NCI-H2171 treated with DMSO at 0.1 percent for 48 hours (cell line): ENCODE measurements around the gene GLI2.

ENCODE experiments used
- DNase-seq: peaks from one replicate; lab custom pipeline; 2025; lab: John Stamatoyannopoulos, UW

Gene GLI2

GRCh38 chr2:120770641-120771040, 35.0 kb downstream of the GLI2 start:
- no peak for DNase-seq

GRCh38 chr2:120771111-120771780, 35.6 kb downstream of the GLI2 start:
- DNase-seq = no peak

- no peak for DNase-seq
Observed at GRCh38 chr2:120771781-120772208, 36.1 kb downstream of the GLI2 start.

- no peak for DNase-seq
Observed at GRCh38 chr2:120772261-120772660, 36.6 kb downstream of the GLI2 start.

GRCh38 chr2:120773186-120773800, 37.6 kb downstream of the GLI2 start:
- no peak for DNase-seq

- no peak for DNase-seq
Observed at GRCh38 chr2:120774557-120775160, 39.0 kb downstream of the GLI2 start.

- no peak for DNase-seq
Observed at GRCh38 chr2:120775194-120775593, 39.5 kb downstream of the GLI2 start.

GRCh38 chr2:120775801-120776589, 40.3 kb downstream of the GLI2 start:
- no peak for DNase-seq

GRCh38 chr2:120776649-120777048, 41.0 kb downstream of the GLI2 start:
- no peak for DNase-seq

GRCh38 chr2:120777170-120777751, 41.6 kb downstream of the GLI2 start:
- DNase-seq = no peak

- no peak for DNase-seq
Observed at GRCh38 chr2:120777787-120778186, 42.1 kb downstream of the GLI2 start.

- DNase-seq = no peak
Observed at GRCh38 chr2:120778244-120778643, 42.6 kb downstream of the GLI2 start.

- peak; percentile 8 for DNase-seq
Observed at GRCh38 chr2:120779781-120780283, 44.2 kb downstream of the GLI2 start.

- DNase-seq = no peak
Observed at GRCh38 chr2:120780402-120780801, 44.7 kb downstream of the GLI2 start.

- peak; percentile 24 for DNase-seq
Observed at GRCh38 chr2:120783371-120783791, 47.7 kb downstream of the GLI2 start.

GRCh38 chr2:120783969-120784372, 48.3 kb downstream of the GLI2 start:
- no peak for DNase-seq
